ENCODE results near the gene REX1BD.

REX1BD gene

DNA sequence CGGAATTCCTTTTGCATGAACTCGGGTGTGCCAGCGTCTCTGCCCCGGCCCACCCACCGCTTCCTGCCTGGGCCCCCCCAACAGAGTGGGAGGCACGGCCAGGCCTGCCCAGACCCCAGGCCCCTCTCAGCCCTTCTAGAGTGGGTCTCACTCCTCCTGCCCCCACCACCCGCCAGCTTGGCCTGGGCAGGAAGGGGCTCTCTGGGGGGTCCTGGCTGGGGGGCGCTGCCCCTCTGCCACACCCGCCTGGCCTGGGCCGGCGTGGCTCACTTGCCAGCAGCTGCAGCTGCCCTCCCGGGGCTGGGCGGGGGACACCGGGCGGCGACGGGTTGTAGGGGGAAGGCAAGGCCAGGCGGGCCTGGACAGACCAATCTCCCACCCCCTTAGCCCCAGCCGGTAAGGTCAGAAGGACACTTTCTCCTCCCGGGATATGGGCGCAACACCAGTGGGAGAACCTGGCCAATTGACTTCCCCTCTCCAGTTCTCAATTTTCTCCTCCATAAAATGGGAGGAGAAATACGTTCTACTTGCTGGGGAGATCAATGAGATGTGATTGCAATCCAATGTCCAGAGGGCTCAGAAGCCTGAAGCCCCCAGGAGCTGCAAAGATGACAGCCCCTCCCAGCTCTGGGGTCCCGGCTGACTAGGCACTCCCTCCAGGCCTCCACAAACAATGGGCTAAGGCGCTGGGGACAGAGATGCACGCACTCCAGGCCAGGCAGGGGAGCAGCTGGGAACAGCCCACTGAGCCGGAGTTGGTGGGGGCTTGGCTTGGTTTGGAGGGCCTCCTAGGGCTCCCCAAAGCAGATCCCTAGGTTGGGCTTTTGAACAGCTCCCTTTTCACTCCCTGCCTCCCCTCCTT, 15.6 kb downstream of the REX1BD start:
- FAIRE-seq = no peak

- no peak for FAIRE-seq
Measured at GRCh38 chr19:18604820-18605159, 16.2 kb downstream of the REX1BD start.

GRCh38 chr19:18605196-18605545, 16.6 kb downstream of the REX1BD start:
- no peak for FAIRE-seq

- no peak for FAIRE-seq
Measured at GRCh38 chr19:18605546-18606280, 17.1 kb downstream of the REX1BD start.

DNA sequence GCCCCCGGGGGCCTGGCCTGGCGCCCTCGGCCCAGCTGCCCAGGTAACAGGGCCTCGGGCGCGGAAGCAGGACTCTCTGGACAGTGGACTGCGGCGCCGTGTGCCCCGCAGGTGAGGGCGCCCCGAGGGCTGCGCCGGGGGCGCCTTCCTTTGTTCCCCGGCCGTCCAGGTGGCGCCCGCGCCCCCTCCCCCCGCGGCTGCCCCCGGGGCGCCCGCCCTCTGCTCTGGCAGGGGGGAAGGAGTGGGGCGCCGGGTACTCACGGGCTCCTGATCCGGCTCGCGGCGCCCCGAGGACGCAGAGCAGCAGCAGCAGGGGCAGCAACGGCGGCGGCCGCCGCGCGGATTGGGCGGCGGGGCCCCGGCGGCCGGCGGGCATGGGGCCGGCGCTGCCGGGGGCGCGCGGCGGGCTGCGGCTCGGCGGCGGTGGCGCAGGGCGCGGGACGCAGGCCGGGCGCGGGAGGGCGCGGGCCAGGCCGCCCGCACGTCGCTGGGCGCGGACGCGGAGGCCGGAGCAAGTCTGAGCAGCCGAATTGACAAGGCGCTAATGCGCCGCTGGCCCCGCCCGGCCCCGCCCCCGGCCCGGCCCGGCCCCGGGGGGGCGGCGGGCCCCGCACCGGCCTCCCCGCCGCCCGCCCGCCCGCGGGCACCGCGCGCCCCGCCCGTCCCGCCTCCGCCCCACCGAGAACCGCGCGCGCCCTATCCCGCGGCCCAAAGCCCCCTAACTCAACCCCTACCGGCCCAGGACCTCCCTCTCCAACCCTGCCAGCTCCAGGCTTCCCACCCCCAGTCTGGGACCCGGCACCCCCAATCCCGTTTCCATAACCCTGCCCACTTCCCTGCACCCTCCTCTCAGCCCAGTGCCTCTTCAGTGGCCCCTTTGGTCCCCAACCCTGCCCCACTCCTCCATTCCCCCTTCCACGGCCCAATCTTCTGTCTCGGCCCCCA, 18.0 kb downstream of the REX1BD start, which contains the start of gene CRLF1:
Gene CRLF1 (minus strand): TSS at position 519 of the 945 bp plus-strand sequence. CDS start 143 bp downstream, at position 376.
- no peak for FAIRE-seq

- no peak for FAIRE-seq
Measured at GRCh38 chr19:18607226-18608101, 18.9 kb downstream of the REX1BD start.

- no peak for FAIRE-seq
Measured at GRCh38 chr19:18608102-18608804, 19.7 kb downstream of the REX1BD start.

GRCh38 chr19:18608805-18609716, 20.5 kb downstream of the REX1BD start:
- no peak for FAIRE-seq

DNA sequence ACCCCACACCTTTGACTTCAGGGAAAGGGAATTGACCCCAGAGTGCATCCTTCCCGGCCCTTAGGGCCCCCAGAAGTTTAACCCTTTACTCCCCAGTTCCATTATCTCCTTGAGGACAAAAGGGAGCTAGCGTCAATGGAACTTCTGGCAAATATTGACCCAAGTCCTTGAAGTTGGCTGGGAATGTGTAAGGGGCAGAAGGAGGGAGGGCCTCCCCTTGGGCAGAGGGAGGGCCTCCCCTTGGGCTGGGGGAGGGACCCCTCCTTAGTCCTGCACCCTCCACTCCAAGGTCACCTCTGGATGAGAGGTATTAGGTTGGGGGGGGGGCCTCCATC, 21.1 kb downstream of the REX1BD start:
- no peak for FAIRE-seq

- no peak for FAIRE-seq
Measured at GRCh38 chr19:18610245-18610555, 21.6 kb downstream of the REX1BD start.

- FAIRE-seq = no peak
Measured at GRCh38 chr19:18610556-18611326, 22.1 kb downstream of the REX1BD start.

- no peak for FAIRE-seq
Measured at GRCh38 chr19:18611327-18612050, 22.9 kb downstream of the REX1BD start.

DNA sequence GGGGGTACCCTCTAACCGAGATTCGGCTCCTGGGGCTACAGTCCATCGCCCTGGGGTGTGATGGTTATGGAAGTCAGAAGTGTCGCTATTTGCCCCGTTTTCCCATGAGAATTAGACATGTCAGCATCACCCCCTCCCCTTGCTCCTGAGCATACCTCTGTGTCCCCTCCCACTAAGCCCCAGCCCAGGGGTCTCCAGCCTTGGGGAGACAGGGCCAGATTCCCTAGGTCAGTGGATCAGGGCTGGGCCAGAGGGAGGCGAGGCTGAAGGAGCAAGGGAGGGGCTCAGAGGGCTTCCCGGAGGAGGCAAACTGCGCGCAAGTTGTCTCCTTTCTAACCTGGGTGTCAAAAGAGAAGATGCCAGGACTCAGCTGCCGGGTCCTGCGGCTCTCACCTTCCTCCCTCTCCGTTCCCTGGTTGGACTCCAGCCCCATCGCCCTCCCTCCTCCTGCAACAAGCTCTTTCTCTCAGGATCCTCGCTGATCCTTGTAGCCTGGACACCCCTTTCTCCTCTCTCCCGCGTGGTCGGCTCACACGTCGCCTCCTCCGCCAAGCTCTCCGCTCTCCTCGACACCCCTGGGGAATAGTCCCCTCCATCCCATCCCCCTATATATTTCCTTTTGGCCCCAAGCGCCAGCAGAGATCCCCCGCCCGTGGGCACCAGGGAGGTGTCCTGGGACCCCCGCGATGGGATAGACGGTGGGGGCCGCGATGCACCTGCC, 23.6 kb downstream of the REX1BD start:
- no peak for FAIRE-seq

GRCh38 chr19:18612772-18613588, 24.4 kb downstream of the REX1BD start, which contains the start of gene TMEM59L:
Gene TMEM59L (plus strand): TSS chr19:18612870. CDS start chr19:18612959, 89 bp downstream.
- FAIRE-seq = no peak

- FAIRE-seq = no peak
Measured at GRCh38 chr19:18613589-18614234, 25.1 kb downstream of the REX1BD start.

DNA sequence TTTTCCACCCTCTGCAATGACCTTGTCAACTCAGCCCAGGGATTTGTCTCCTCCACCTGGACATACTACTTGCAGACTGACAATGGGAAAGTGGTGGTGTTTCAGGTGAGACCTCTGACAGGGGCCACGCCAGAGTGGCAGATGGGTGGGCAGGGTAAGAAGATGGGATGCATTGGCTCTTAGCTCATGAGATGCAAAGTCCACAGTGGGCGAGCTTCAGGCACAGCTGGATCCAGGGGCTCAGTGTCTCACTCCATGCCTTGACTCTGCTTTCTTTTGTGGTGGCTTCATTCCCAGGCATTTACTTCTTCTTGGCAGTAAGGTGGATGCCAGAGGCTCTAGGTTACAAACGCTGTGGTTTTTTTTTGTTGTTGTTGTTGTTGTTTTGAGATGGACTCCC, 27.4 kb downstream of the REX1BD start:
- no peak for FAIRE-seq

DNA sequence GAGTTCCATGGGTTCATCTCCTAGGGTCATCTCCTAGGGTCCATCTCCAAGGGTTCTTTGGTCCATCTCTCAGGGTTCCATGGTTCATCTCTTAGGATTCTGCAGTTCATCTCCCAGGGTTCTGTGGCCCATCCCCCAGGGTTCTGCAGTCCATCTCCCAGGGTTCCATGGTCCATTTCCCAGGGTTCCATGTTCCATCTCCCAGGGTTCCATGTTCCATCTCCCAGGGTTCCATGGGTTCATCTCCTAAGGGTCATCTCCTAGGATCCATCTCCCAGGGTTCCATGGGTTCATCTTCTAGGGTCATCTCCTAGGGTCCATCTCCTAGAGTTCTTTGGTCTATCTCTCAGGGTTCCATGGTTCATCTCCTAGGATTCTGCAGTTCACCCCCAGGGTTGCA, 29.0 kb downstream of the REX1BD start:
- no peak for FAIRE-seq
